SU-DHL-6 (cell line): ENCODE data around the gene PATE2.

ENCODE experiments used
- H2AFZ ChIP-seq: fragments of 200-600 bp; sonication (generic); 2 replicates; pipeline ENCODE4 v1.6.1; 2014; ENCODE audit warnings: low read depth, mild to moderate bottlenecking, moderate library complexity, mixed read lengths, antibody characterized with exemption, low read length; ENCODE audit not compliant: severe bottlenecking
- H3F3A ChIP-seq: fragments of 200-600 bp; shearing (Covaris generic); 2 replicates; pipeline ENCODE4 v1.6.0; 2016; ENCODE audit warnings: antibody characterized with exemption, mild to moderate bottlenecking; ENCODE audit not compliant: insufficient read depth
- H3K27ac ChIP-seq: fragments of 200-600 bp; sonication (generic); 2 replicates; pipeline ENCODE4 v1.5.1; 2016; ENCODE audit warnings: low read depth, mild to moderate bottlenecking, low read length, moderate library complexity, mixed read lengths
- H3K27me3 ChIP-seq: fragments of 200-600 bp; sonication (generic), shearing (Covaris generic); 2 replicates; pipeline ENCODE4 v1.6.0; 2014; ENCODE audit warnings: mild to moderate bottlenecking, low read length
- H3K36me3 ChIP-seq: fragments of 200-600 bp; sonication (generic); 2 replicates; pipeline ENCODE4 v1.6.1; 2014; ENCODE audit warnings: mild to moderate bottlenecking, low read length, mixed read lengths
- H3K4me2 ChIP-seq: fragments of 300-600, 200-600 bp; shearing (Covaris generic), sonication (generic); 2 replicates; pipeline ENCODE4 v1.6.0; 2014; ENCODE audit warnings: low read length, low read depth, mild to moderate bottlenecking; ENCODE audit not compliant: poor library complexity, severe bottlenecking
- H3K4me3 ChIP-seq: fragments of 200-600 bp; sonication (generic); 2 replicates; pipeline ENCODE4 v1.5.1; 2014; ENCODE audit warnings: antibody characterized with exemption, low read length, mild to moderate bottlenecking, mixed read lengths; ENCODE audit not compliant: insufficient read depth, poor library complexity, severe bottlenecking
- H3K79me2 ChIP-seq: fragments of 200-600 bp; sonication (generic); 2 replicates; pipeline ENCODE4 v1.6.1; 2014; ENCODE audit warnings: mild to moderate bottlenecking, low read length, moderate library complexity; ENCODE audit not compliant: insufficient read depth
- H3K9ac ChIP-seq: fragments of 200-600 bp; sonication (generic); 2 replicates; pipeline ENCODE4 v1.7.0; 2014; ENCODE audit warnings: mild to moderate bottlenecking, low read length
- H3K9me2 ChIP-seq: fragments of 200-600 bp; sonication (generic); replicated peaks from 2 replicates; pipeline ENCODE4 v1.6.1; 2014; ENCODE audit warnings: low read length; ENCODE audit not compliant: insufficient read depth
- H3K9me3 ChIP-seq: fragments of 200-600 bp; sonication (generic); 2 replicates; pipeline ENCODE4 v1.6.1; 2014; ENCODE audit warnings: low read length, mixed read lengths; ENCODE audit not compliant: insufficient read depth
- H4K20me1 ChIP-seq: fragments of 200-600 bp; sonication (generic); 2 replicates; pipeline ENCODE4 v1.6.1; 2014; ENCODE audit warnings: low read depth, mild to moderate bottlenecking, antibody characterized with exemption, low read length, moderate library complexity, mixed read lengths
- EZH2phosphoT487 ChIP-seq: fragments of 200-600 bp; sonication (generic), shearing (Covaris generic); conservative IDR thresholded peaks from 2 replicates; pipeline ENCODE4 v1.6.1; 2018; ENCODE audit warnings: mild to moderate bottlenecking, antibody characterized with exemption, low read length, moderate library complexity, mixed read lengths
- TF ChIP-seq, protein P1 (sequence below): fragments of 200-600 bp; sonication (generic); IDR thresholded peaks from one replicate; pipeline ENCODE4 v1.5.1; 2017; ENCODE audit warnings: antibody characterized with exemption, mild to moderate bottlenecking, low read length, moderate library complexity; ENCODE audit not compliant: insufficient read depth, poor library complexity, severe bottlenecking

PATE2 gene

DNA sequence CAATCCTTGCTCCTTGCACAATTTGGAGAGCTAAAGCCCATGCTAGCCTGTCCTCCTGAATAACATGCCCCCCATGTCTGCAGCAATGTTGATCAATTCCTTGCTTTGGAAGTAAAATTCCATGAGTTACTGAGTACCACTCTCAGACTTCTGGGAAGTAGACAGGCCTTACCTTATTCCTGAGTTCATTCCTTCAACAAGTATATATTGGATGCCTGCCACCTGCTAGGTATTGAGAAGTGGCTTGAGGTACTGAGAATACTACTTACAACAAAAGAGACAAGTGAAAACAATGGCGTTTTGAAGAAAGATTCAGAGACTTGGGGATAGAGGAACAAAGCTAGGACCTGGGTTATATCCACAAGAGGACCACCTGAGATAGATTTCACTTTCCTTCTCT is 12.4 kb downstream of the PATE2 start:
- no peak overlapping the region for H2AFZ ChIP-seq
- no peaks in the 10 kb centered on the region for H3K27me3 ChIP-seq
- no peaks in the 10 kb centered on the region for H3K9me2 ChIP-seq
- no peak overlapping the region for H3K4me2 ChIP-seq
- TF ChIP-seq, protein P1, sequence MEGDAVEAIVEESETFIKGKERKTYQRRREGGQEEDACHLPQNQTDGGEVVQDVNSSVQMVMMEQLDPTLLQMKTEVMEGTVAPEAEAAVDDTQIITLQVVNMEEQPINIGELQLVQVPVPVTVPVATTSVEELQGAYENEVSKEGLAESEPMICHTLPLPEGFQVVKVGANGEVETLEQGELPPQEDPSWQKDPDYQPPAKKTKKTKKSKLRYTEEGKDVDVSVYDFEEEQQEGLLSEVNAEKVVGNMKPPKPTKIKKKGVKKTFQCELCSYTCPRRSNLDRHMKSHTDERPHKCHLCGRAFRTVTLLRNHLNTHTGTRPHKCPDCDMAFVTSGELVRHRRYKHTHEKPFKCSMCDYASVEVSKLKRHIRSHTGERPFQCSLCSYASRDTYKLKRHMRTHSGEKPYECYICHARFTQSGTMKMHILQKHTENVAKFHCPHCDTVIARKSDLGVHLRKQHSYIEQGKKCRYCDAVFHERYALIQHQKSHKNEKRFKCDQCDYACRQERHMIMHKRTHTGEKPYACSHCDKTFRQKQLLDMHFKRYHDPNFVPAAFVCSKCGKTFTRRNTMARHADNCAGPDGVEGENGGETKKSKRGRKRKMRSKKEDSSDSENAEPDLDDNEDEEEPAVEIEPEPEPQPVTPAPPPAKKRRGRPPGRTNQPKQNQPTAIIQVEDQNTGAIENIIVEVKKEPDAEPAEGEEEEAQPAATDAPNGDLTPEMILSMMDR: no peak
- no peak for TF ChIP-seq EZH2phosphoT487
- no peaks in the 10 kb centered on the region for H3K79me2 ChIP-seq
- no peak overlapping the region for H3K9ac ChIP-seq
- no peaks in the 10 kb centered on the region for H4K20me1 ChIP-seq
- H3K36me3 ChIP-seq: no peaks in the 10 kb centered on the region
- no peaks in the 10 kb centered on the region for H3F3A ChIP-seq
- H3K9me3 ChIP-seq: no peaks in the 10 kb centered on the region
- no peak overlapping the region for H3K27ac ChIP-seq
- no peak overlapping the region for H3K4me3 ChIP-seq

DNA sequence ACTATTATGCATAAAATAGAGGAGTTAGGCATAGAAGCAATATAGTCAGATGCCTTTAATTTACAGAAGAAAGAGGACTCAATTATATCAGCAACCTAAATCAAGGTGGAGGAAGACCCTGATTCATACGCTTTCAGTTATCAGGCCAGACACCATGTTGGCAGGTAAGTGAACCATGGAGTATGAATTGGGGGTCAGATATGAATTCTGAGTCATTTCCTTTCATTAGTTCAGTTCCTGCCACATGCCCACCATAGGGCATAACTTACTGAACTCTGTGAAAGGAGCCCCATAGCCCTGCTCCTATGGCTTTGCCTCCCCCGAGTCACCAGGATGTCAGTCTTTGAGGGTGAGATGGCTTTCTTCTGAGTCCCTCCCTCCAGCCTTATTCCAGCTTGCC is 15.1 kb downstream of the PATE2 start:
- no peaks in the 10 kb centered on the region for H4K20me1 ChIP-seq
- no peak for TF ChIP-seq EZH2phosphoT487
- TF ChIP-seq, protein P1: no peak
- no peak overlapping the region for H3K4me3 ChIP-seq
- H3K9me2 ChIP-seq: no peaks in the 10 kb centered on the region
- H3K27ac ChIP-seq: no peak overlapping the region
- H3K79me2 ChIP-seq: no peaks in the 10 kb centered on the region
- no peaks in the 10 kb centered on the region for H3K27me3 ChIP-seq
- H3K4me2 ChIP-seq: no peak overlapping the region
- H2AFZ ChIP-seq: no peak overlapping the region
- no peaks in the 10 kb centered on the region for H3K36me3 ChIP-seq
- H3F3A ChIP-seq: no peaks in the 10 kb centered on the region
- no peak overlapping the region for H3K9ac ChIP-seq
- H3K9me3 ChIP-seq: no peaks in the 10 kb centered on the region

- Histone ChIP-seq H3K4me2 (no peak overlapping the region), H3K9ac (no peak overlapping the region), H3K4me3 (no peak overlapping the region), H3K27me3 (no peaks in the 10 kb centered on the region), H4K20me1 (no peaks in the 10 kb centered on the region), H2AFZ (no peak overlapping the region), H3K27ac (no peak overlapping the region), H3K36me3 (no peaks in the 10 kb centered on the region), H3K9me3 (no peaks in the 10 kb centered on the region), H3F3A (no peaks in the 10 kb centered on the region), H3K79me2 (no peaks in the 10 kb centered on the region), H3K9me2 (no peaks in the 10 kb centered on the region)
- no peak for TF ChIP-seq EZH2phosphoT487
- TF ChIP-seq, protein P1: no peak
These were observed 16.2 kb downstream of the PATE2 start for GRCh38 chr11:125762445-125762844.
